ENCODE measurements around the gene ATP6V1C2.

- TF ChIP-seq POLR2A (IDR thresholded peaks at IDR 0.05) (no peak), CTCF (IDR thresholded peaks at IDR 0.05) (no peak)
These were observed 30.8 kb downstream of the ATP6V1C2 start for GRCh38 chr2:10752236-10752635.
